NCI-H2196 treated with DMSO at 0.1 percent for 48 hours (cell line): ENCODE data around the gene SPATA9.
"Not testable (repeated sequence)": the region's sequence is repeated elsewhere in the genome, so short reads cannot be mapped to it uniquely, and the experiment has no call there.

ENCODE experiments used
- DNase-seq: peaks from one replicate; lab custom pipeline; 2025; ENCODE audit not compliant: unreplicated experiment; lab: John Stamatoyannopoulos, UW

The SPATA9 gene

GRCh38 chr5:95717439-95717838, 34.6 kb upstream of the SPATA9 start:
- DNase-seq: no peak

- DNase-seq: no peak
Observed at GRCh38 chr5:95715799-95716461, 33.1 kb upstream of the SPATA9 start.

- DNase-seq: no peak
Observed at GRCh38 chr5:95713960-95714710, 31.3 kb upstream of the SPATA9 start.

GRCh38 chr5:95713246-95713645, 30.5 kb upstream of the SPATA9 start:
- DNase-seq: not testable (repeated sequence)

- DNase-seq: no peak
Observed at GRCh38 chr5:95712347-95712958, 29.7 kb upstream of the SPATA9 start.

- no peak for DNase-seq
Observed at GRCh38 chr5:95711501-95712346, 28.9 kb upstream of the SPATA9 start.

GRCh38 chr5:95710651-95711500, 28.1 kb upstream of the SPATA9 start:
- DNase-seq: not testable (repeated sequence)

GRCh38 chr5:95709967-95710650, 27.3 kb upstream of the SPATA9 start:
- DNase-seq: no peak

GRCh38 chr5:95708876-95709275, 26.1 kb upstream of the SPATA9 start:
- no peak for DNase-seq

GRCh38 chr5:95707534-95708188, 24.9 kb upstream of the SPATA9 start:
- not testable (repeated sequence) for DNase-seq

- DNase-seq: no peak
Observed at GRCh38 chr5:95707055-95707454, 24.3 kb upstream of the SPATA9 start.

- not testable (repeated sequence) for DNase-seq
Observed at GRCh38 chr5:95706196-95706595, 23.4 kb upstream of the SPATA9 start.

- DNase-seq: no peak
Observed at GRCh38 chr5:95704150-95704549, 21.4 kb upstream of the SPATA9 start.

GRCh38 chr5:95701074-95701473, 18.3 kb upstream of the SPATA9 start:
- DNase-seq: no peak

- DNase-seq: no peak
Observed at GRCh38 chr5:95699337-95699736, 16.5 kb upstream of the SPATA9 start.

GRCh38 chr5:95697781-95698681, 15.2 kb upstream of the SPATA9 start:
- no peak for DNase-seq

GRCh38 chr5:95690333-95690732, 7.5 kb upstream of the SPATA9 start:
- DNase-seq: no peak

- no peak for DNase-seq
Observed at GRCh38 chr5:95689680-95690079, 6.9 kb upstream of the SPATA9 start.
